GM19025 (cell line): Measurements from ENCODE around the gene CASKIN1.
"Not testable (repeated sequence)": the region's sequence is repeated elsewhere in the genome, so short reads cannot be mapped to it uniquely, and the experiment has no call there.

Source experiments
- ATAC-seq: cut with Tn5 transposase; IDR thresholded peaks from one replicate; pipeline ENCODE4 v1.9.1; 2021; ENCODE audit warnings: mild to moderate bottlenecking, low read depth, moderate library complexity; ENCODE audit not compliant: unreplicated experiment

CASKIN1 gene, protein sequence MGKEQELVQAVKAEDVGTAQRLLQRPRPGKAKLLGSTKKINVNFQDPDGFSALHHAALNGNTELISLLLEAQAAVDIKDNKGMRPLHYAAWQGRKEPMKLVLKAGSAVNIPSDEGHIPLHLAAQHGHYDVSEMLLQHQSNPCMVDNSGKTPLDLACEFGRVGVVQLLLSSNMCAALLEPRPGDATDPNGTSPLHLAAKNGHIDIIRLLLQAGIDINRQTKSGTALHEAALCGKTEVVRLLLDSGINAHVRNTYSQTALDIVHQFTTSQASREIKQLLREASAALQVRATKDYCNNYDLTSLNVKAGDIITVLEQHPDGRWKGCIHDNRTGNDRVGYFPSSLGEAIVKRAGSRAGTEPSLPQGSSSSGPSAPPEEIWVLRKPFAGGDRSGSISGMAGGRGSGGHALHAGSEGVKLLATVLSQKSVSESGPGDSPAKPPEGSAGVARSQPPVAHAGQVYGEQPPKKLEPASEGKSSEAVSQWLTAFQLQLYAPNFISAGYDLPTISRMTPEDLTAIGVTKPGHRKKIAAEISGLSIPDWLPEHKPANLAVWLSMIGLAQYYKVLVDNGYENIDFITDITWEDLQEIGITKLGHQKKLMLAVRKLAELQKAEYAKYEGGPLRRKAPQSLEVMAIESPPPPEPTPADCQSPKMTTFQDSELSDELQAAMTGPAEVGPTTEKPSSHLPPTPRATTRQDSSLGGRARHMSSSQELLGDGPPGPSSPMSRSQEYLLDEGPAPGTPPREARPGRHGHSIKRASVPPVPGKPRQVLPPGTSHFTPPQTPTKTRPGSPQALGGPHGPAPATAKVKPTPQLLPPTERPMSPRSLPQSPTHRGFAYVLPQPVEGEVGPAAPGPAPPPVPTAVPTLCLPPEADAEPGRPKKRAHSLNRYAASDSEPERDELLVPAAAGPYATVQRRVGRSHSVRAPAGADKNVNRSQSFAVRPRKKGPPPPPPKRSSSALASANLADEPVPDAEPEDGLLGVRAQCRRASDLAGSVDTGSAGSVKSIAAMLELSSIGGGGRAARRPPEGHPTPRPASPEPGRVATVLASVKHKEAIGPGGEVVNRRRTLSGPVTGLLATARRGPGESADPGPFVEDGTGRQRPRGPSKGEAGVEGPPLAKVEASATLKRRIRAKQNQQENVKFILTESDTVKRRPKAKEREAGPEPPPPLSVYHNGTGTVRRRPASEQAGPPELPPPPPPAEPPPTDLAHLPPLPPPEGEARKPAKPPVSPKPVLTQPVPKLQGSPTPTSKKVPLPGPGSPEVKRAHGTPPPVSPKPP (N-terminal part only)

DNA sequence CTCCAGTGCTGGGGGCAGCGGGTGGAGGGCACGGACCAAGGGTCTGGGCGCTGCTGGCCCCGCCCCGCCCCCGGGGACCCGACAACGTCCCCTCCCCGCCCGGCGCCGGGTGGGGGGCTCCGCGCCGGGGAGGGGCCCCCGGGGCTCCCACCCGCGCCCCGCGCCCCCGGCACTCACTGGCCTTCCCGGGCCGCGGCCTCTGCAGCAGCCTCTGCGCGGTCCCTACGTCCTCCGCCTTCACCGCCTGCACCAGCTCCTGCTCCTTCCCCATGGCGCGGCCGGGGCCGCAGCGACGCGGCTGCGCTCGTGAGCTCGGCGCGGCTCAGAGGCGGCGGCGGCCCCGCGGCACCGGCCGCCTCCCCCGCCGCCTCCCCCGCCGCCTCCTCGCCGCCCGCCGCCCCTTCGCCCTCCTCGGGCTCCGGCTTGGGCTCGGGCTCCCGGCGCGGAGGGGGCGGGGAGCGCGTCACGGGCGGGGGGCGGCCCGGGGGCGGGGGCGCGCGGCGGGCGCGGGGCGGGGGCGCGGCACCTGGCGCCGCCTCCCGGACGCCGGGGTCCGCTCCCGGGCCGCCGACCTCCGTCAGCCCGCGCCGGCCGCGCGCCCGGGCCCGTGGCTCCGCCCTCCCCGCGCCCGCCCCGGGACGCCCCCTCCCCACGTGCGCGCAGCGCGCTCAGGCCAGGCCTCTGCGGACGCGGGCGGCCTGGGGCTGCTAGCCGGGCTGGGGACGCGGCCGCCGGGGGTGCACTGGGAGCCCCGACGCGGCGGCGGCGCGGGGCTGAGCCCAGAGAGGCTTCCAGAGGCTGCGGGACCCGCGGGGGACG, at the start of gene CASKIN1:
Gene CASKIN1 (minus strand): TSS at position 444 of the 819 bp plus-strand sequence. CDS start 173 bp downstream, at position 271.
- no peak for ATAC-seq

DNA sequence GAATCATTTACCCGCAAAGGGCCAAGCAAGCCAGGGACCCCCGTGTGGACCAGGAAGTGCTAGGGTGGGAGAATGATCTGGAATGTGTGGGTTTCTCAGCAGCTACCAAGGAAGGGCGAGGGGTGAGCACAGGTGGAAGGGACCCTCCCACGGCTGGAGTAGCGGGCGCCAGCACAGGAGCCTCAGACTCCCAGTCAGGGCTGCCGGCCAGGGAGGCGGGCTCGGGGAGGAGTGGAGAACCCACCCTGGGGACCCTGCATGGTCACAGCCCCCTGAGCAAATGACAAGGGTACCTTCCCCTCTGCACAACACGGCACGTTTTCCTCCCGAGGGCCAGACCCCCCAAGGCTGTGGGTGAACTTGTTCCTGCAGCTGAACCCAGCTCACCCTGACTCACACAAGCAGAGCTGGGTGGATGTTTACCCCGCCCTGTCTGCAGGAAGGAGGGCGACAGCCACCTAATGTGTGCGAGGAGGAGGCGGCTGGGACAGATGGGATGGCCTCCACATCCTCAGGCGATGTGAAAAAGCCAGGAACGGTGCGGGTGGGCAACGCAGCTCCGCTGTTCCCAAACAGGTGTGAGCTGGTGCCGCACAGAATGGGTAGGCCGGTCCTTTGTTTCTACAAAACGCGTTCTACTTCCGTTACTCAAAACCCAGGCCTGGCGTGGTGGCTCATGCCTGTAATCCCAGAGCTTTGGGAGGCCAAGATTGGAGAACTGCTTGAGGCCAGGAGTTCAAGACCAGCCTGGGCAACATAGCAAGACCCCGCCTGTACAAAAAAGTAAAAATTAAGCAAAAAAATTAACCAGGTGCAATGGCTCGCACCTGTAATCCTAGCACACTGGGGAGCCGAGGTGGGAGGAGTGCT, 48.8 kb upstream of the CASKIN1 start:
- ATAC-seq, result no peak

DNA sequence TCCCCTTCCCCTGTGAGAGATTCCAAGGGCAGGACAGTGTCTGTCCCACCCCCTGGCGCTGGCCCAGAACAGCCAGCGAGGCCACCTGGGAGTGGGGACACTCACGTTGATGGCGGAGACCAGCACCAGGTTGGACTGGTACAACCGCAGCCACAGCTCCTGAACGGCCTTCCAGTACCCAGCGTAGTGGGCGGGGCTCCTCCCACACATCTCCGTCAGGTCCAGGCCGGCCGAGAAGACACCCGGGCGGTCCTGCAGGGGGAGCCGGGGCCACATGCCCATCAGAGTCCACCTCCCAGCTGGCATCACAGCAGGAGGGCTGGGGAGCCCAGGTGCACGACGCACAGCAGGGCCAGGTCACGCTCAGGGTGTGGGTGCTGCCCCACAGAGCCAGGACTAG, 47.9 kb upstream of the CASKIN1 start:
- ATAC-seq, result no peak

DNA sequence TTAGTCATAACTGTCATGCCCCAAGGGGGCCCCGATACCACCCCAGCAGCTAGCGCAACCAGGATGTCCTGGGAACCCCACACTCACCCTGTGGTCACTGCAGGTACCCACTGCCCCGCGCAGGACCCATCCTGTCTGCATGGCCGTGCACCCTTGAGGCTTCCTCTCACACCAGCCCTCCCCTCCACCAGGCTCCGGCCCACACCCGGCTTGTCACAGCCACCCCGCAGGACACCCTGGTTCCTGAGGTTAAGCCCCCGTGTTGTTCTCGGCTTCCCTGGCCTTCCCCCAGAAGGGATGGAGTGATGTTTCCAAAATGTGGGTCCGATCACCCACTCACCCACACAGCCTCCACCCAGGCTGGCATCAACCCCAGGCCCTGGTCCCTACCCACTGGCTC, 47.4 kb upstream of the CASKIN1 start:
- ATAC-seq, result no peak

DNA sequence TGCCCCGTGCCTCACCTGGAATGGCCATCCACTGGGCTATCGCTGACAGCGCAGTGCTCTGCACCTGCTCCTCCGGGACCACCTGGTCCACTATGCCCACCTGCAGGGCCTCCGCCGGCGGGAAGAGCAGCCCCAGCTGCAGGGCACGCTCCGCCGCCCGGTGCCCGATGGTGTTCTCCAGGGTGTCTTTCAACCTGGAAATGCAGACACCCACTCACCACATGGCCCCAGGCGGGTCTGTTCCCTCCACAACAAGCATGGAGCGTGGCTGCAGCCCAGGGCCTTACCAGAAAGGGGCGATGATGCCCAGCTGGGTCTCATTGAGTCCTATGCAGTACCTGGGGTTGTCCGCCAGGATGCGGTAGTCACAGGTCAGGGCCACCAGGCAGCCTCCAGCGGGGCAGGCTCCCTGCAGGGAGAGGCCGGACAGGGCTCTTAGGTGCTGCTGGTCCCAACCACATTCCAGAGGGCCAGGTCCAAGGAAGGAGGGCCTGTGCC, 46.7 kb upstream of the CASKIN1 start:
- ATAC-seq, result no peak

DNA sequence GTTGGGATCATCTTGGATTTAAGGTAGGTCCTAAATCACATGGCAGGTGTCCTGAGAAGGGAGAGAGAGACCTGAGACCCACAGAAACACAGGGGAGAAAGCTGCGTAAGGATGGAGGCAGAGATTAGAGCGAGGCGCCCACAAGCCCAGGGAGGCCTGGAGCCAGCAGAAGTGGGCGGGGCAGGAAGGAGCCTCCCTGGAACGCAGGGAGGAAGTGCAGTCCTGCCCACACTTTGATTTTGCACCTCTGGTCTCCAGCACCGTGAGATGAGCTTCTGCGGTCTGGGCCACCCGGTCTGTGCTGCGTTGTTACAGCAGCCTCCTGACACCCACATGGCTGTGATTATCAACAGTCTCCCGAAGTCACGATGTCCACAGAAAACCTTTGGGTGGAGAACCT, 46.2 kb upstream of the CASKIN1 start:
- no peak for ATAC-seq

DNA sequence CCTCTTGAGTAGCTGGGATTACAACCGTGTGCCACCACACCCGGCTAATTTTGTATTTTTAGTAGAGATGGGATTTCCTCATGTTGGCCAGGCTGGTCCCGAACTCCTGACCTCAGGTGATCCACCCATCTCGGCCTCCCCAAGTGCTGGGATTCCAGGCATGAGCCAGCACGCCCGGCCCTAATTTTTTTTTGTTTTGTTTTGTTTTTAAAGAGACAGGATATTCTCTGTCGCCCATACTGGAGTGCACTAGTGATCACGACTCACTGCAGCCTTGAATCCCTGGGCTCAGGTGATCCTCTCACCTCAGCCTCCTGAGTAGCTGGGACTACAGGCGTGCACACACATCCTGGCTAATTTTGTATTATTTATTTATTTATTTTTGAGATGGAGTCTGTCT, 43.9 kb upstream of the CASKIN1 start:
- not testable (repeated sequence) for ATAC-seq

DNA sequence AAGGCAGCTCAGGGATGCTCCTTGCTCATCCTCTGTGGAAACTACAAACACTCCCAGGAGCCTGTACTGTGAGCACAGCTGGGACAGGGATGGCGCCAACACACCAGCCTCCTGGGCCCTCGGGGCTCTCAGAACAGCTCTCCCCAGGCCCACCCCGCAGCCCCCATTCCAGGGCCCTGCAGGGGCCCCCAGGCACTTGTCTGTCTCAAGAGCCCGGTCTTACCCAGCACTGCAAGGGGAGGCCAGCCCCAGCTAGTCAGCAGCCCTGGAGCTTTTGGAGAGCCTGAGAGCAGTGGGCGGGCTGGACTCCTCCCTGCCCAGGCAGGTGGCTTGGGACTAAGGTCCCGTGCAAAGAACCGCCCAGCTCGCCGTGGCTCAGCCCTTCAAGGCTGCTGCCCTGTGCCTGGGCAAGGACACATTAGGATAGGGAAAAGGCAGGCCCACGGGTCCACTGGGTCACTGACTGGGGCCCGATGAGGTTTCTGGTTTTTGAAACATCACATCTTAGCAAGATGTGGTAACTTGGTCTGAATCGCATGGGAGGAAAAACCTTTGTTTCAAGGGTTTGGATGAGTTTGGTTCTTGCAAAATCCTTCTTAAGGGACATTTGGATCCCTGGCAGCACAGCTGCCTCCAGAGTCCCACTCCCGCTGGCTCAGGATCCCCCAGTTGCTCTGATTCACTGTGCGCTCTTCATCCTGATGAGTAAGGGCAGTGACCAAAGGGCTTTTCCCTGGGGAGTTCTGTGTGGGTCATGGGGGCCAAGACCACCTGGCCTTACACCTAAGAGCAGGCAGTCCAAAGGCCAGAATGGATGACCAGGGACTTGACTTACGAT, 42.7 kb upstream of the CASKIN1 start:
- ATAC-seq, result no peak

DNA sequence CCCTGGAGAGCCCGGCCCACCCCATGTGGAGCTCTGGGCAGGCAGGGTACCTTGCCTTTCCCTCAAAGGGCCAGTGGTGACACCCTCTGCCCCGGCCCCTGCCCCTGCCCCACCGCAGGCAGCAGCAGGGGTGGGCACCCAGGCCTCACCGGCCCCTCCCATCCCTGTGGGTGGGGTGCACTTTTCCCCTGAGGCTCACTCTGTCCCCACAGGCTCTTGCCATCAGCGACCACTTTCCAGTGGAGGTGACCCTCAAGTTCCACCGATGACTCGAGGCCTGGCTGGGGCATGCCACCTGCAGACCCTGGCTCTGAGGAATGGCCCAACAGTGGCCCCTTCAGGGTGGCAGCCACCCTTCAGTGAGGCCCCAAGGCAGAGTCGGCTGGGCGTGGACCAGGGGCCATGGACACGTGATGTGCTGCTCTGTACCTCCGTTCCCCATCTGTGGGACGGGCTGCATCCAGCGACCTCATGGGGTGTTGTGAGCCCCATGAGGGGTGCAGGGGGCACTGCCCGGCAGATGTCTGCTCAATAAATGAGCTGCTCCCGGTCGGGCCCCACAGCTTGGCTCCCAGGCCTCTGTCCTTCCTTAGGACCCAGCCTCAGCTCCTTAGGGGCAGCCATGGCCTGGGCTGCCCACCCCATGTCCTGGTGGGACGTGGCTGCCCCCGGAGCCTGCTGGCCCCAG, 41.9 kb upstream of the CASKIN1 start:
- ATAC-seq, result no peak

DNA sequence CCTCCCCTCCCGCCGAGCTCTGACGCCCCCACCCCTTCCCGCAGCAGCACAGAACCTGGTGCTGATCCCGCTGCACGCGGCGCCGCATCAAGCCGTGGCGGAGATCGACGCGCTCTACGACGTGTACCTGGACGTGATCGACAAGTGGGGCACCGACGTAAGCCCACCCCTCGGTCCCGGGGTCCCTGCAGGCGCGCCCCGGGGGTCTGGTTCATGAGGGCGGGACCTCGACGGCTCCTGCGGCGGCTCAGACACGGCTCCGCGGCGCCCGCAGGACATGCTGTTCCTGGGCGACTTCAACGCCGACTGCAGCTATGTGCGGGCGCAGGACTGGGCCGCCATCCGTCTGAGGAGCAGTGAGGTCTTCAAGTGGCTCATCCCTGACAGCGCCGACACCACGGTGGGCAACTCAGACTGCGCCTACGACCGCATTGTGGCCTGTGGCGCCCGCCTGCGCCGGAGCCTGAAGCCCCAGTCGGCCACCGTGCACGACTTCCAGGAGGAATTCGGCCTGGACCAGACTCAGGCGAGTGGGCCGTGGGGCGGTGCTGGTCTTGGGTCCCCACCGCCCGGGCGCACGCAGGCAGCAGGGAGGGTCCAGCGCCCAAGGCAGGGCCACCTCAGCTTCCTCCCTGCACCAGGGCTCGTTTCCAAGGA, 41.2 kb upstream of the CASKIN1 start:
- ATAC-seq, result no peak

DNA sequence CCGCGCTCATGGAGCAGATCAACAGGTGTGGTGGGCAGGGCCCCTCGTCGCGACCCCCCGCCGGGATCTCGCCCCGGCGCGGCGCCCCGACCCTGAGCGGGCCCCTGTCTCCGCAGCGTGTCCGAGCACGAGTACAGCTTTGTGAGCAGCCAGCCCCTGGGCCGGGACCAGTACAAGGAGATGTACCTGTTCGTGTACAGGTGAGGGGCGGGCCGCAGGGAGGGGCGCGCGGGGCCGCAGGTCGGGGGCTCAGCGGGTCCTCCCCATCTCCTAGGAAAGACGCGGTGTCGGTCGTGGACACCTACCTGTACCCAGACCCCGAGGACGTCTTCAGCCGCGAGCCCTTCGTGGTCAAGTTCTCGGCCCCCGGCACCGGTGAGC, 40.7 kb upstream of the CASKIN1 start:
- no peak for ATAC-seq

DNA sequence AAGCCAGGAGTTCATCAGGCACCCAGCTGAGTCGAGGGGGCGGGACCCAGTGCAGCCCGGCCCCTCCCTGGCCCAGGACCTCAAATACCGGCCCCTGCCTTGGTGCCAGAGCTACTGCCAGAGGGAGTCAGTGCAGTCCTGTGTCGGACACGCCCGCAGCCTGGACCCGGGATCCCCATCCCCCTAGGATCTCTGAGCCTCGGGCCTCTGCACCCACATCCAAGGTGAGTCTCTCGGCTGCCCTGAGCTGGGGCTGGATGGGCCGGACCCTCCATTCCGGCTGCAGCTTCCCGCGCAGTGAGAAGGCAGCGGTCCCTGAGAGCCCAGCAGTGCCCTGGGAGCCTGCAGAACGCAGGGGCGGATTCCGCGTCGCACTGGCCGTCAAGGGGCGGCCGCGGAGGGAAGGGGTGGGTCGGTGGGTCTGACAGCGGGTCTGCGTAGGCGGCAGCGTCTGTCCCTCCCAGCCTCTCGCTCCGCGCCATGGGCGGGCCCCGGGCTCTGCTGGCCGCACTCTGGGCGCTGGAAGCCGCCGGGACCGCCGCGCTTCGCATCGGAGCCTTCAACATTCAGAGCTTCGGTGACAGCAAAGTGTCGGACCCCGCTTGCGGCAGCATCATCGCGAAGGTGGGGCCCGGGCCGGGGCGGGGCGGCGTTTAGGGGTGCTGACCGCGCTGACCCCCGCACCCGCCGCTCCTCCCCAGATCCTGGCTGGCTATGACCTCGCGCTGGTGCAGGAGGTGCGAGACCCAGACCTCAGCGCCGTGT, 40.1 kb upstream of the CASKIN1 start, which contains the start of gene DNASE1L2:
Gene DNASE1L2 (plus strand): TSS at position 108 of the 765 bp plus-strand sequence. CDS start 373 bp downstream, at position 481.
- no peak for ATAC-seq

DNA sequence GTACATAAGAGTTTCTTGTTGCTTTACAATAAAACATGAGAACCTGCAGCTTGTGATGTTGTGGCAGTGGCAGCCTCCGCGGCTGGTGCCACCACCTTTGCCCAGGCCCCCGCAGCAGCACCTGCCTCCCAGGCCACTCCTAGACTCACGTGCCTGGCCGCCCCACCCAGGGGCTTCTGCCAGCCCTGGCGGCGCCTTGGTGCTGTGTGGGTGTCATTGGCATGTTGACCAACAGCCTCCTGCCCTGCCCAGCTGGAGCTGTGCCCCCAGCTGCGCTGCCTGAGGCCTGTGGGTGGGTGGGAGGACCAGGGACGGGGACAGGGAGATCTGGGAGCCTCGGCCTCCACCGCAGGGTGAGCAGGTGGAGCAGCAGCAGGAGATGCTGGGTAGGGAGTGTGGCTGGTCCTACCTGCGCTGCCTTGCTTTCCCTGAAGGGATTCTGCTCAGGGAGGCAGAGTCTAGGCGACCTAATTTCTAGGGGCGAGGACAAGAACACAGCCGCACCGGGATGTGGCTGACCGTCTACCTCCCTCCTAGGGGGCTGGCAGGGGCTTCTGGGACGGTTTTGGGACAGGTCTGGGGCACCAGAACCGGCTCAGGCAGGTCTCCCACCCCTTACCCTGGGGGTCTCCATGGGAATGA, 39.4 kb upstream of the CASKIN1 start:
- ATAC-seq, result no peak

DNA sequence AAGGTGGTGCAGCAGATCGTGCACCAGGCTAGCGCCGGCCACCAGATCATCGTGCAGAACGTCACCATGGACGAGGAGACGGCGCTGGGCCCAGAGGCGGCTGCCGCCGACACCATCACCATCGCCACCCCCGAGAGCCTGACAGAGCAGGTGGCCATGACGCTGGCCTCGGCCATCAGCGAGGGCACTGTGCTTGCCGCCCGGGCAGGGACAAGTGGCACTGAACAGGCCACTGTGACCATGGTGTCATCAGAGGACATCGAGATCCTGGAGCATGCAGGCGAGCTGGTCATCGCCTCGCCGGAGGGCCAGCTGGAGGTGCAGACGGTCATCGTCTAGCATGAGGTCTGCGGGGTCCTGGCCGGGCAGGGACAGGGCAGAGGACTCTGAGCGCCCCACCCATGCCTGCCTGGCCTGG, 38.8 kb upstream of the CASKIN1 start:
- no peak for ATAC-seq

DNA sequence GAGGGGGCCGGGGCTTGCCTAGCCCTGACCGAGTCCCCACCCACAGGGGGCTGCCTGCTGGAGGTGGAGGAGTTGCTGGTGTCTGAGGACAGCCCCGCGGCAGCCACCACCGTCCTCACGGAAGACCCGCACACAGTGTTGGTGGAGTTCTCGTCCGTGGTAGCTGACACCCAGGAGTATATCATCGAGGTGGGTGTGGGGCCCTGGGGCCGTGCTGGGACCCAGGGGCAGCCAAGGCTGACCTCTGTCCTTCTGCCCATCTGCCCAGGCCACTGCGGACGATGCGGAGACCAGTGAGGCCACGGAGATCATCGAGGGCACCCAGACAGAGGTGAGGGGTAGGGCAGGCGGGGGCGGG, 38.4 kb upstream of the CASKIN1 start:
- no peak for ATAC-seq
